Hematopoietic multipotent progenitor cell treated with erythropoietin and hydrocortisone succinate and interleukin-3 and kit ligand, for 4 days (in vitro differentiated cells): ENCODE data around the gene CDH8.
"Not testable (repeated sequence)": the region's sequence is repeated elsewhere in the genome, so short reads cannot be mapped to it uniquely, and the experiment has no call there.

Experiments used
- DNase-seq: peaks from one replicate; pipeline ENCODE4 v3.0.0-alpha.2; 2015

The CDH8 gene

GRCh38 chr16:61836804-61837393, 199.3 kb downstream of the CDH8 start:
- DNase-seq, result no peak

- no peak for DNase-seq
These were observed 202.2 kb downstream of the CDH8 start for GRCh38 chr16:61834082-61834481.

- no peak for DNase-seq
These were observed 204.8 kb downstream of the CDH8 start for GRCh38 chr16:61831351-61831917.

- DNase-seq, result no peak
These were observed 206.6 kb downstream of the CDH8 start for GRCh38 chr16:61829631-61830030.

GRCh38 chr16:61823326-61823725, 212.9 kb downstream of the CDH8 start:
- no peak for DNase-seq

- no peak for DNase-seq
These were observed 215.4 kb downstream of the CDH8 start for GRCh38 chr16:61820820-61821219.

GRCh38 chr16:61820398-61820797, 215.8 kb downstream of the CDH8 start:
- no peak for DNase-seq

GRCh38 chr16:61818850-61819249, 217.4 kb downstream of the CDH8 start:
- no peak for DNase-seq

GRCh38 chr16:61817583-61818278, 218.5 kb downstream of the CDH8 start:
- DNase-seq, result no peak

- no peak for DNase-seq
These were observed 221.4 kb downstream of the CDH8 start for GRCh38 chr16:61814726-61815347.

- no peak for DNase-seq
These were observed 222.9 kb downstream of the CDH8 start for GRCh38 chr16:61813339-61813738.

GRCh38 chr16:61812251-61812650, 224.0 kb downstream of the CDH8 start:
- DNase-seq, result no peak

- no peak for DNase-seq
These were observed 228.7 kb downstream of the CDH8 start for GRCh38 chr16:61807551-61807950.

GRCh38 chr16:61801217-61801616, 235.0 kb downstream of the CDH8 start:
- DNase-seq, result not testable (repeated sequence)

GRCh38 chr16:61798741-61799140, 237.5 kb downstream of the CDH8 start:
- no peak for DNase-seq

GRCh38 chr16:61797961-61798507, 238.2 kb downstream of the CDH8 start:
- no peak for DNase-seq

- no peak for DNase-seq
These were observed 238.9 kb downstream of the CDH8 start for GRCh38 chr16:61797296-61797795.

GRCh38 chr16:61792194-61792909, 243.9 kb downstream of the CDH8 start:
- no peak for DNase-seq

GRCh38 chr16:61791464-61791863, 244.8 kb downstream of the CDH8 start:
- no peak for DNase-seq

- DNase-seq, result not testable (repeated sequence)
These were observed 254.4 kb downstream of the CDH8 start for GRCh38 chr16:61781855-61782254.

GRCh38 chr16:61780161-61780560, 256.1 kb downstream of the CDH8 start:
- no peak for DNase-seq

GRCh38 chr16:61770301-61770700, 265.9 kb downstream of the CDH8 start:
- DNase-seq, result no peak

- no peak for DNase-seq
These were observed 272.2 kb downstream of the CDH8 start for GRCh38 chr16:61763991-61764390.
